Right atrium auricular region (tissue), 2 donors: ENCODE data around the gene TDO2. TPM values are rescaled to one million over a fixed set of nuclear protein-coding genes. Genes with fewer than 3 reads are reported as not detected.

Experiments used
- DNase-seq: peaks from one replicate; pipeline ENCODE4 v3.0.0-alpha.2; 2019; ENCODE audit warnings: low spot score
- H3K27ac ChIP-seq, 2 donors: fragments of 200-600 bp; sonication (generic); 1 replicate in 1 of 2; 2 replicates in 1 of 2; pipeline ENCODE4 v1.5.1; 2016 to 2019
- H3K27me3 ChIP-seq, 2 donors: fragments of 200-600 bp; sonication (generic); one replicate each; pipeline versions ENCODE4 v1.5.1 to v1.6.0; 2017 to 2019
- H3K36me3 ChIP-seq: fragments of 200-600 bp; sonication (generic); one replicate; pipeline ENCODE4 v1.5.1; 2016
- H3K4me1 ChIP-seq, 2 donors: fragments of 200-600 bp; sonication (generic); one replicate each; pipeline versions ENCODE4 v1.5.1 to v1.6.0; 2017 to 2019
- H3K4me3 ChIP-seq, 2 donors: fragments of 200-600 bp; sonication (generic); 1 replicate in 1 of 2; 2 replicates in 1 of 2; pipeline ENCODE4 v1.5.1; 2017 to 2019; ENCODE audit warnings: mild to moderate bottlenecking in 1 of 2, moderate library complexity in 1 of 2
- H3K9me3 ChIP-seq, 2 donors: fragments of 200-600 bp; sonication (generic); one replicate each; pipeline ENCODE4 v1.5.1; 2019
- total RNA-seq, 2 donors: library from RNA; depleted of rRNA; stranded (reverse); fragments of >200 nt; gene quantifications; one replicate each; pipeline ENCODE4 v1.1.0, GENCODE V29; 2016
- TF ChIP-seq, protein P1 (sequence below), 2 donors: fragments of 200-600 bp; sonication (generic); IDR thresholded peaks; one replicate each; pipeline ENCODE4 v1.5.1; 2019; ENCODE audit warnings: antibody characterized with exemption in 2 of 2

Gene TDO2
- not detected for total RNA-seq

DNA sequence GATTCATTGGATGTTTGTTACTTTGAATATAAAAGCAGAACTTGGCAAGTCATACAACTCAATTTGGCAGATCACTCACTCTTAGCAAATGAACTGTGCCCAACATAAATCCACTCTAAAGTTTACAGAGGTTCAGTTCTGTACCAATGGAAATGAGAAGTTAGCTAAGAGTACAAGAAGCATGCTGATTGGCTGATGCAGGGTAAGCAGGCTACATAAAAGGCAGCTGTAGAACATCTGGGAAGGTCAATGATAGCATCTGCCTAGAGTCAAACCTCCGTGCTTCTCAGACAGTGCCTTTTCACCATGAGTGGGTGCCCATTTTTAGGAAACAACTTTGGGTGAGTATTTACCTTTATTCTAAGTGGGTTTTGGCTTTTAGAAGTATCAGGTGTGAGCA, at the start of gene TDO2:
Gene TDO2 (plus strand): TSS at position 244 of the 400 bp plus-strand sequence. CDS start 63 bp downstream, at position 307.
- no peaks in the 10 kb centered on the region for H3K9me3 ChIP-seq
- no peak within 1 kb of the TSS for H3K27ac ChIP-seq
- DNase-seq: no peak
- TF ChIP-seq, protein P1, sequence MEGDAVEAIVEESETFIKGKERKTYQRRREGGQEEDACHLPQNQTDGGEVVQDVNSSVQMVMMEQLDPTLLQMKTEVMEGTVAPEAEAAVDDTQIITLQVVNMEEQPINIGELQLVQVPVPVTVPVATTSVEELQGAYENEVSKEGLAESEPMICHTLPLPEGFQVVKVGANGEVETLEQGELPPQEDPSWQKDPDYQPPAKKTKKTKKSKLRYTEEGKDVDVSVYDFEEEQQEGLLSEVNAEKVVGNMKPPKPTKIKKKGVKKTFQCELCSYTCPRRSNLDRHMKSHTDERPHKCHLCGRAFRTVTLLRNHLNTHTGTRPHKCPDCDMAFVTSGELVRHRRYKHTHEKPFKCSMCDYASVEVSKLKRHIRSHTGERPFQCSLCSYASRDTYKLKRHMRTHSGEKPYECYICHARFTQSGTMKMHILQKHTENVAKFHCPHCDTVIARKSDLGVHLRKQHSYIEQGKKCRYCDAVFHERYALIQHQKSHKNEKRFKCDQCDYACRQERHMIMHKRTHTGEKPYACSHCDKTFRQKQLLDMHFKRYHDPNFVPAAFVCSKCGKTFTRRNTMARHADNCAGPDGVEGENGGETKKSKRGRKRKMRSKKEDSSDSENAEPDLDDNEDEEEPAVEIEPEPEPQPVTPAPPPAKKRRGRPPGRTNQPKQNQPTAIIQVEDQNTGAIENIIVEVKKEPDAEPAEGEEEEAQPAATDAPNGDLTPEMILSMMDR (IDR thresholded peaks at IDR 0.05): no peak
- H3K4me1 ChIP-seq: no peaks in the 10 kb centered on the region
- H3K27me3 ChIP-seq: no peaks in the 10 kb centered on the region
- H3K36me3 ChIP-seq: no peaks in the 10 kb centered on the region
- H3K4me3 ChIP-seq: no peak within 1 kb of the TSS

DNA sequence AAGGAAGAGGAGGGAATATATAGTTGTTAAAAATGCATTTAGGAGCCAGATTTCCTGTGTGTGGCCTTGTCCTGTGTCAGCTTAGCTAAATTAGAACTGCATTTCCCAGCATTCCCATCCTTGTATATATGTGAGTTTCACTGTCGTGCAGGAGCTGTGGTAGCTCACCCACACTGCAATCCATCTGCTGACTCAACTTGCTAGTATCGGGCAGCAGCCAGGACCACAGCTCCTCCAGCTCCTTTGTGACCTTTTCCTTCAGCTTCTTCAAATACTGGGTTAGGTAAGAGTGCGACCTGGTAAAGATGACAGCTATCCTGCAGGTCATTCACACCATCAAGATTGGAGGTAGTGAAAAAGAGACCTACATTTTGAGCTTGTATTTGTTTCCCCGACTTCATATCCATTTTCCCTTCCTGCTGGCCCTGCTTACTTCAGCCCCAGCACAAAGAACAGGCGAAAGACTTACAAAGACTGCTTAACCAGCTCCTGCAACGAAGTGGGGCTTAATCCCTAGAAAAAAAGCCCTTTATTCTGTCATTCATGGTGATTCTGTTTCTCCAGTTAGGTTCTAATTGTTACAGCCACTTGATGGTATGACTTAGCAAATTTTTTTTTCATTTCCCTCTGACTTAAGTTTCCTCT, 48.8 kb upstream of the TDO2 start:
- Histone ChIP-seq H3K4me1 (no peaks in the 10 kb centered on the region), H3K36me3 (no peaks in the 10 kb centered on the region), H3K9me3 (no peaks in the 10 kb centered on the region), H3K4me3 (no peak overlapping the region), H3K27ac (no peak overlapping the region), H3K27me3 (no peaks in the 10 kb centered on the region)
- no peak for DNase-seq
- TF ChIP-seq, protein P1 (IDR thresholded peaks at IDR 0.05): no peak

DNA sequence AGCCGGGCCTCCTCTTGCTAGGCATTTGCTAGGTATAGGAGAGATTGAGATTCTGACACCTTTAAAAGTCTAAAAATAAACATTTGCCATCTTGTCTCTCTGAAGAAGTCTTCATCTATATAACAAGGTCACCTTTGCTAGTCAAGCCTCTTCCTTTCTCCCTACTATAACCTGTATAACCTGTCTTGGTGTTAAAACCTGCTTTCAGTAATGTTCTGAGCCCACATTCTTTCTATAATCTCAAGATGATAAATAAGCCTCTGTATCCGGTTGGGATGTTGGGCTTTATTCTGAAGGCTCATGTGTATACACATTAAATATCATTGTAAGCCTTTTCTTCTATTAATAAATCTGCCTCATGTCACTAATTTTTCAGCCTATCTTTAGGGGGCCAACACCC, 47.6 kb upstream of the TDO2 start:
- TF ChIP-seq, protein P1 (IDR thresholded peaks at IDR 0.05): no peak
- no peak for DNase-seq
- H3K4me3 ChIP-seq: no peak overlapping the region
- no peaks in the 10 kb centered on the region for H3K4me1 ChIP-seq
- H3K27ac ChIP-seq: no peak overlapping the region
- H3K9me3 ChIP-seq: no peaks in the 10 kb centered on the region
- no peaks in the 10 kb centered on the region for H3K27me3 ChIP-seq
- no peaks in the 10 kb centered on the region for H3K36me3 ChIP-seq

DNA sequence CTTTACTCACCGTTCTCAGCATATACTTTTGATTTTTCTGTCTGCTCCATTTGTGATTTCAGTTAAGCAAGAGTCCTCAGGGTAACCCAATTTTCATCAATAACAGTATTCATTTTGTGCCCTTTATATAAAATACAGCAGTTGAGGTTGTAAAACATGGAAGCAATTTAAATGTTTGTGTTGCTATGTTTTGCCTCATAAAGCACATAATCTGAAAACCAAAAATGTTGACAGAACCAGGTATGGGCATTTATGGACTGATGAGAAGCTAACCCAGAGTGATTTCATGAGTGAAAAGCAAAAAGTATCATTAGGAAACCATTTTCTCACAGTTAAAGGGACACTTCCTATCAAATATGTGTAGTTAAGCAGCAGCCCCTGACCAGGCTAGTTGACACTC, 37.3 kb upstream of the TDO2 start, which contains the start of gene ASIC5:
Gene ASIC5 (minus strand): TSS at position 101 of the 400 bp plus-strand sequence. CDS start 51 bp downstream, at position 50.
- no peaks in the 10 kb centered on the region for H3K27me3 ChIP-seq
- DNase-seq: no peak
- H3K9me3 ChIP-seq: no peaks in the 10 kb centered on the region
- H3K4me1 ChIP-seq: no peaks in the 10 kb centered on the region
- no peaks in the 10 kb centered on the region for H3K36me3 ChIP-seq
- no peak within 1 kb of the TSS for H3K4me3 ChIP-seq
- TF ChIP-seq, protein P1 (IDR thresholded peaks at IDR 0.05): no peak
- H3K27ac ChIP-seq: no peak within 1 kb of the TSS

DNA sequence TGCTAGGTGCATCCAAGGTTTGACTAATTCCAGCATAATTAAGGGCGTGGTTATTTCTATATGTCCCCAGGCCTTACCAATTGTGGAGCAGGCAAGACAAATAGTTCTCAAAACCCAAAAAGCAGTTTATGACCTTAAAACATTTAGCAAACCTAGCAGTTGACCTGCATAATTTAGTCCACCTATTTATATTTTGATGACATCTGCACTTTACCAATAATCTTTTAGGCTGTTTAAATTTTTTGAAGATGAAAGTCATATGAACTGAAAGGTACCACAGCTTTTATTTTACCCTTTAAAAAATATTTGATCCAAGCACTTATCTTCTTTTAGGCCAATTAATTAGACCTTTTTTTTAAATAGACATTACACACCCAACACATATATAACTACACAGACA, 27.6 kb upstream of the TDO2 start:
- no peak overlapping the region for H3K4me3 ChIP-seq
- H3K9me3 ChIP-seq: peaks cover 0 to 15% of the 10 kb centered on the region in 2 donors
- no peaks in the 10 kb centered on the region for H3K4me1 ChIP-seq
- TF ChIP-seq, protein P1 (IDR thresholded peaks at IDR 0.05): no peak
- no peak overlapping the region for H3K27ac ChIP-seq
- no peaks in the 10 kb centered on the region for H3K36me3 ChIP-seq
- no peak for DNase-seq
- no peaks in the 10 kb centered on the region for H3K27me3 ChIP-seq

DNA sequence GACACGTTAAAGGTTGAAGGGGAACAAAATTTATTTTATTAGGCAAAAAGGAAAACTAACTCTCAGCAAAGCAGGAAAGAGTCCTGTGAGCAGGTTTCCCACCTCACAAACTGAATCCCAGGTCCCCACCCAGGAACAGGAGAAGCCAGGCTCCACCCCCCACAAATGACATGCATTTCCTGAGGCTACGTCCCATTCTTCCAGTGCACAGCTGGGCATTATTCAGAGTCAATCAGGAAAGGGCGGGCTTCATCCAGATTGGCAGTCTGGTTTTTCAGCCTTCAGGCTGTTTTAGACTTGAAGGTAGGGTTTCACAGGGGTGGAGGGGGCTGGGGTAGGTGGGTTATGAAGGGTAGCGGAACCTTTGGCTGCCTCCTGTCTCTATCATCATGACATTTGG, 25.5 kb upstream of the TDO2 start:
- H3K9me3 ChIP-seq: peaks cover 0 to 15% of the 10 kb centered on the region in 2 donors
- no peak for DNase-seq
- H3K4me1 ChIP-seq: no peaks in the 10 kb centered on the region
- H3K36me3 ChIP-seq: no peaks in the 10 kb centered on the region
- TF ChIP-seq, protein P1 (IDR thresholded peaks at IDR 0.05): no peak
- H3K27ac ChIP-seq: no peak overlapping the region
- no peaks in the 10 kb centered on the region for H3K27me3 ChIP-seq
- no peak overlapping the region for H3K4me3 ChIP-seq
